Keratinocyte (primary cell): Measurements from ENCODE around the gene SLC35E4. TPM values are rescaled to one million over a fixed set of nuclear protein-coding genes. Genes with fewer than 3 reads are reported as not detected.

Experiments used
- DNase-seq: peaks from one replicate; pipeline ENCODE4 v3.0.0-alpha.2; 2011; ENCODE audit warnings: low read depth, missing footprints, low spot score
- FAIRE-seq: peaks from 2 replicates; lab custom pipeline; 2011; peaks lifted over from hg19 to GRCh38; lab: Jason Lieb, UNC
- H2AFZ ChIP-seq: 2 replicates; pipeline ENCODE4 v1.6.0; 2012; ENCODE audit warnings: low read length, control low read depth, inconsistent platforms; ENCODE audit not compliant: control insufficient read depth
- H3K27ac ChIP-seq: 2 replicates; pipeline ENCODE4 v1.5.1; 2011; ENCODE audit warnings: low read length; ENCODE audit not compliant: control insufficient read depth, insufficient read depth
- H3K27me3 ChIP-seq: 3 replicates; pipeline ENCODE4 v1.6.0; 2011; ENCODE audit warnings: low read length; ENCODE audit not compliant: control insufficient read depth, insufficient read depth; ENCODE audit errors: extremely low read depth
- H3K36me3 ChIP-seq, 2 experiments: 2 replicates in 1 of 2; 3 replicates in 1 of 2; pipeline ENCODE4 v1.5.1; 2011; ENCODE audit warnings: low read length in 2 of 2, mild to moderate bottlenecking in 1 of 2; ENCODE audit not compliant: control insufficient read depth in 2 of 2, insufficient read depth in 2 of 2; ENCODE audit errors: extremely low read depth in 1 of 2
- H3K4me1 ChIP-seq: 3 replicates; pipeline ENCODE4 v1.5.1; 2011; ENCODE audit warnings: low read length; ENCODE audit not compliant: control insufficient read depth, insufficient read depth; ENCODE audit errors: extremely low read depth
- H3K4me2 ChIP-seq: 3 replicates; pipeline ENCODE4 v1.6.0; 2011; ENCODE audit warnings: low read depth, low read length; ENCODE audit not compliant: control insufficient read depth, insufficient read depth; ENCODE audit errors: extremely low read depth
- H3K4me3 ChIP-seq, 3 experiments: fragments of 200-600 bp in 1 of 3; sonication (generic) in 1 of 3; 2 replicates in 2 of 3; 3 replicates in 1 of 3; pipeline ENCODE4 v1.5.1; 2011 to 2016; ENCODE audit warnings: low read length in 3 of 3, mild to moderate bottlenecking in 3 of 3, control low read depth in 2 of 3, inconsistent platforms in 1 of 3, low read depth in 1 of 3, mixed read lengths in 1 of 3, mixed run types in 1 of 3, moderate library complexity in 1 of 3; ENCODE audit not compliant: control insufficient read depth in 2 of 3, insufficient read depth in 2 of 3; ENCODE audit errors: extremely low read depth in 1 of 3
- H3K79me2 ChIP-seq: 2 replicates; pipeline ENCODE4 v1.6.0; 2012; ENCODE audit warnings: low read length; ENCODE audit not compliant: control insufficient read depth, insufficient read depth
- H3K9ac ChIP-seq: 3 replicates; pipeline ENCODE4 v1.6.0; 2011; ENCODE audit warnings: low read length; ENCODE audit not compliant: control insufficient read depth, insufficient read depth; ENCODE audit errors: extremely low read depth
- H3K9me1 ChIP-seq: 3 replicates; pipeline ENCODE4 v1.6.0; 2011; ENCODE audit warnings: low read length; ENCODE audit not compliant: control insufficient read depth, insufficient read depth; ENCODE audit errors: extremely low read depth
- H3K9me3 ChIP-seq: 2 replicates; pipeline ENCODE4 v1.5.1; 2012; ENCODE audit warnings: low read depth, low read length; ENCODE audit not compliant: control insufficient read depth
- H4K20me1 ChIP-seq: 3 replicates; pipeline ENCODE4 v1.6.0; 2011; ENCODE audit warnings: low read length; ENCODE audit not compliant: control insufficient read depth, insufficient read depth; ENCODE audit errors: extremely low read depth
- EZH2 ChIP-seq: IDR thresholded peaks from one replicate; pipeline ENCODE4 v1.6.1; 2012; ENCODE audit warnings: inconsistent platforms, mild to moderate bottlenecking, low read length, moderate library complexity
- dilution Hi-C: fragments of 300-500 bp; cut with MboI; formaldehyde crosslinking; loops from one replicate; pipeline ENCODE4 v1.7.0; 2020; ENCODE audit warnings: low sequenced_read_pairs; ENCODE audit not compliant: extremely low pct_ligation_motif_present
- polyA plus RNA-seq, 5 experiments: library from polyadenylated mRNA; depleted of rRNA in 3 of 5; stranded (reverse) in 3 of 5; stranded (forward) in 1 of 5; unstranded in 1 of 5; fragments of >200 nt; gene quantifications; 1 replicate in 1 of 5; 2 replicates in 3 of 5; 3 replicates in 1 of 5; pipeline versions ENCODE4 v1.2.1 to v1.2.3, GENCODE V29; 2011 to 2012; ENCODE audit warnings: missing spikeins in 2 of 5, low read depth in 1 of 5, low replicate concordance in 1 of 5
- TF ChIP-seq, protein P1 (sequence below), 3 experiments: IDR thresholded peaks in 1 of 3; conservative IDR thresholded peaks in 1 of 3; optimal IDR thresholded peaks in 1 of 3; 2 replicates in 2 of 3; 3 replicates in 1 of 3; pipeline versions ENCODE3 to v1.5.1; 2011; ENCODE audit warnings: low read length in 3 of 3, mild to moderate bottlenecking in 3 of 3, moderate library complexity in 2 of 3, control low read depth in 1 of 3, inconsistent platforms in 1 of 3; ENCODE audit not compliant: insufficient read depth in 2 of 3; ENCODE audit errors: extremely low read depth in 1 of 3

Gene SLC35E4
- polyA plus RNA-seq, 1 donor (not counting 4 experiments of a cell fraction or from before 2014, with no cell fraction given) = 2.3 TPM

DNA sequence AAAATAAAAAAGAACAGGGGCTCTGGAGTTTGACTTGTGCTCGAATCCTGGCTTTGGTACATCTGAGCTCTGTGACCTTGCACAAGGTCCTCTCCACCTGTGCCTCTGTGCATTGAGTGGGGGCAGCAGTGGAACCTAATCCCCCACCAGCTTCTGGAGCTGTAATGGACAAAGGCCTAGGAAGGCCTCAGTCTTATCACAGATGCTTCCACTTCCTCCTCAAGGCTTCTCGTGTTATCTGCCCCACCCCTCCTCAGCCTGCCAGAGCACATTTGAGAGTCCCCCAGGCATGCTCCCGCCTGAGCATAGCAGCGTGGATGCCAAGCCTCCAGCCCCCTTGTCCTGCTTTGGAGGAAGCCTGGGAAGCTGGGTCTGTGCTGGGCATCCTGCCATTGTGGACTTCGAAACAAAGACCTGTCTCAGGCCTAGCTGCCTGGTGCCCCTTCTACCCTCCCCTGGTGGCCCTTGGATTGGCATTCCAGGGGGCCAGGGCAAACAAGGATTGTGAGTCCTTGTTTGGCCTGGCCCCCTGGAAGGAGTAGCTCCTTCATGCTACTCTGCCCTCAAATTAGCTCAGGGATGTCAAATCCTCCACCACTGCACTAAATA is 15.0 kb downstream of the SLC35E4 start:
- Histone ChIP-seq H3K27ac (no peak overlapping the region), H3K9me3 (no peaks in the 10 kb centered on the region), H3K36me3 (peaks cover 0 to 3% of the 10 kb centered on the region in 2 experiments), H3K9me1 (no peaks in the 10 kb centered on the region), H2AFZ (no peak overlapping the region), H3K4me2 (no peak overlapping the region), H3K4me3 (no peak overlapping the region), H3K4me1 (peaks cover 9% of the 10 kb centered on the region), H3K9ac (no peak overlapping the region), H4K20me1 (no peaks in the 10 kb centered on the region), H3K27me3 (no peaks in the 10 kb centered on the region), H3K79me2 (no peaks in the 10 kb centered on the region)
- dilution Hi-C loops = no loop called here
- TF ChIP-seq, protein P1, sequence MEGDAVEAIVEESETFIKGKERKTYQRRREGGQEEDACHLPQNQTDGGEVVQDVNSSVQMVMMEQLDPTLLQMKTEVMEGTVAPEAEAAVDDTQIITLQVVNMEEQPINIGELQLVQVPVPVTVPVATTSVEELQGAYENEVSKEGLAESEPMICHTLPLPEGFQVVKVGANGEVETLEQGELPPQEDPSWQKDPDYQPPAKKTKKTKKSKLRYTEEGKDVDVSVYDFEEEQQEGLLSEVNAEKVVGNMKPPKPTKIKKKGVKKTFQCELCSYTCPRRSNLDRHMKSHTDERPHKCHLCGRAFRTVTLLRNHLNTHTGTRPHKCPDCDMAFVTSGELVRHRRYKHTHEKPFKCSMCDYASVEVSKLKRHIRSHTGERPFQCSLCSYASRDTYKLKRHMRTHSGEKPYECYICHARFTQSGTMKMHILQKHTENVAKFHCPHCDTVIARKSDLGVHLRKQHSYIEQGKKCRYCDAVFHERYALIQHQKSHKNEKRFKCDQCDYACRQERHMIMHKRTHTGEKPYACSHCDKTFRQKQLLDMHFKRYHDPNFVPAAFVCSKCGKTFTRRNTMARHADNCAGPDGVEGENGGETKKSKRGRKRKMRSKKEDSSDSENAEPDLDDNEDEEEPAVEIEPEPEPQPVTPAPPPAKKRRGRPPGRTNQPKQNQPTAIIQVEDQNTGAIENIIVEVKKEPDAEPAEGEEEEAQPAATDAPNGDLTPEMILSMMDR (optimal IDR thresholded peaks at IDR 0.05 in 1 of 3, IDR thresholded peaks at IDR 0.05 in 1 of 3, conservative IDR thresholded peaks at IDR 0.05 in 1 of 3; ENCODE audit: extremely low read depth in 1 of 3, insufficient read depth in 2 of 3, low read length in 3 of 3) = no peak
- no peak for FAIRE-seq
- no peak for DNase-seq

DNA sequence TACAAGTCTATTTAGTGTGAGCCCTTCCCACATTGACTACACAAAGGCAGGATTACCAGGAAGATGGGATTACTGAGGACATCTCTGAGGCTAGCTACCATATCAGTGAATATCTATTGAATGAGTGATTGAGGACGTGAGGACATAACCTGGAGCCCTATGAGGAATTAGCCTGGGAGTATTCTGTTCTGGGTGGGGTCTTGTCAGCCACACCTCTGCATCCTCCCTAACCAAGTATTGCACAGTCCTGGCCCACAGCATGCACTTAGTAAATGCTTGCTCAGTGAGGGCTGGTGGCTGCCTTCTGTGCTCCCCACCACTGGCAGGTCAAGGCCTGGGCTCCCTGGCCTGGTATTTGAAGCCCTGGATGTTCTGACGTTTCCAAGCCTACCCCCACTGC is 17.3 kb downstream of the SLC35E4 start:
- peaks cover 9% of the 10 kb centered on the region for H3K4me1 ChIP-seq
- FAIRE-seq (no peak), DNase-seq (no peak)
- H3K36me3 ChIP-seq = peaks cover 0 to 3% of the 10 kb centered on the region in 2 experiments
- H3K9me1 ChIP-seq = no peaks in the 10 kb centered on the region
- no peak for TF ChIP-seq EZH2
- no peak overlapping the region for H3K27ac ChIP-seq
- no peak overlapping the region for H3K4me2 ChIP-seq
- H2AFZ ChIP-seq = no peak overlapping the region
- no peak overlapping the region for H3K4me3 ChIP-seq
- H3K9ac ChIP-seq = no peak overlapping the region
- no peaks in the 10 kb centered on the region for H3K27me3 ChIP-seq
- dilution Hi-C loops = no loop called here
- no peaks in the 10 kb centered on the region for H3K79me2 ChIP-seq
- no peaks in the 10 kb centered on the region for H3K9me3 ChIP-seq
- no peaks in the 10 kb centered on the region for H4K20me1 ChIP-seq

DNA sequence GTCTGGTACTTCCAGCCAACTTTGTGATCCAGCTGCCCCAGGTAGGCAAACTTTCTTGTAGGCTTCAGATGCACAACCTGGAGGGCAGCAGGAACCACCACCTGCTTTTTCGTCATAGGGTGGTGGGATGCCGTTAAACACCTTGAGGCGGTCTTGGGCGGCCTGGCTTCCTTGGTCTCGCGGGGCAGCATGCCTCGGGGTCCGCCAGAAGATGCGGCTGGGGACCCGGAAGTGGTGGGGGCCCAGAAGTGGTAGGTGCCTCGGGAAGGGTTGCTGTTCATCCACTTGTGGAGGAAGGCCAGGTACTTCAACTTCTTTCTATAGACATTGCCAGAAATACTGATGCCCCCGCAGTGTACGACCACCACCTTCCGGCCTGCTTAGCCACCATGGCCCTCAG is 18.8 kb downstream of the SLC35E4 start:
- H3K4me2 ChIP-seq = no peak overlapping the region
- dilution Hi-C loops = no loop called here

More for the DNA sequence above, 18.8 kb downstream of the SLC35E4 start:
- H3K9me1 ChIP-seq = no peaks in the 10 kb centered on the region
- TF ChIP-seq, protein P1 (optimal IDR thresholded peaks at IDR 0.05 in 1 of 3, IDR thresholded peaks at IDR 0.05 in 1 of 3, conservative IDR thresholded peaks at IDR 0.05 in 1 of 3; ENCODE audit: extremely low read depth in 1 of 3, insufficient read depth in 2 of 3, low read length in 3 of 3) = no peak
- TF ChIP-seq EZH2 = no peak
- no peaks in the 10 kb centered on the region for H3K79me2 ChIP-seq
- no peaks in the 10 kb centered on the region for H3K27me3 ChIP-seq
- FAIRE-seq = no peak
- H4K20me1 ChIP-seq = no peaks in the 10 kb centered on the region
- H3K27ac ChIP-seq = no peak overlapping the region
- no peak overlapping the region for H3K9ac ChIP-seq
- no peaks in the 10 kb centered on the region for H3K9me3 ChIP-seq
- peaks cover 4% of the 10 kb centered on the region for H3K4me1 ChIP-seq
- peaks cover 0 to 3% of the 10 kb centered on the region in 2 experiments for H3K36me3 ChIP-seq
- DNase-seq = no peak
- no peak overlapping the region for H2AFZ ChIP-seq
- H3K4me3 ChIP-seq = no peak overlapping the region
